Keratinocyte (primary cell): ENCODE results near the gene USP10. TPM values are rescaled to one million over a fixed set of nuclear protein-coding genes. Genes with fewer than 3 reads are reported as not detected.
"Not testable (repeated sequence)": the region's sequence is repeated elsewhere in the genome, so short reads cannot be mapped to it uniquely, and the experiment has no call there.

Experiments
- DNase-seq: peaks from one replicate; pipeline ENCODE4 v3.0.0-alpha.2; 2011; ENCODE audit warnings: low read depth, missing footprints, low spot score
- FAIRE-seq: peaks from 2 replicates; lab custom pipeline; 2011; peaks lifted over from hg19 to GRCh38; lab: Jason Lieb, UNC
- H2AFZ ChIP-seq: 2 replicates; pipeline ENCODE4 v1.6.0; 2012; ENCODE audit warnings: low read length, control low read depth, inconsistent platforms; ENCODE audit not compliant: control insufficient read depth
- H3K27ac ChIP-seq: 2 replicates; pipeline ENCODE4 v1.5.1; 2011; ENCODE audit warnings: low read length; ENCODE audit not compliant: control insufficient read depth, insufficient read depth
- H3K27me3 ChIP-seq: 3 replicates; pipeline ENCODE4 v1.6.0; 2011; ENCODE audit warnings: low read length; ENCODE audit not compliant: control insufficient read depth, insufficient read depth; ENCODE audit errors: extremely low read depth
- H3K36me3 ChIP-seq, 2 experiments: 2 replicates in 1 of 2; 3 replicates in 1 of 2; pipeline ENCODE4 v1.5.1; 2011; ENCODE audit warnings: low read length in 2 of 2, mild to moderate bottlenecking in 1 of 2; ENCODE audit not compliant: control insufficient read depth in 2 of 2, insufficient read depth in 2 of 2; ENCODE audit errors: extremely low read depth in 1 of 2
- H3K4me1 ChIP-seq: 3 replicates; pipeline ENCODE4 v1.5.1; 2011; ENCODE audit warnings: low read length; ENCODE audit not compliant: control insufficient read depth, insufficient read depth; ENCODE audit errors: extremely low read depth
- H3K4me2 ChIP-seq: 3 replicates; pipeline ENCODE4 v1.6.0; 2011; ENCODE audit warnings: low read depth, low read length; ENCODE audit not compliant: control insufficient read depth, insufficient read depth; ENCODE audit errors: extremely low read depth
- H3K4me3 ChIP-seq, 3 experiments: fragments of 200-600 bp in 1 of 3; sonication (generic) in 1 of 3; 2 replicates in 2 of 3; 3 replicates in 1 of 3; pipeline ENCODE4 v1.5.1; 2011 to 2016; ENCODE audit warnings: low read length in 3 of 3, mild to moderate bottlenecking in 3 of 3, control low read depth in 2 of 3, inconsistent platforms in 1 of 3, low read depth in 1 of 3, mixed read lengths in 1 of 3, mixed run types in 1 of 3, moderate library complexity in 1 of 3; ENCODE audit not compliant: control insufficient read depth in 2 of 3, insufficient read depth in 2 of 3; ENCODE audit errors: extremely low read depth in 1 of 3
- H3K79me2 ChIP-seq: 2 replicates; pipeline ENCODE4 v1.6.0; 2012; ENCODE audit warnings: low read length; ENCODE audit not compliant: control insufficient read depth, insufficient read depth
- H3K9ac ChIP-seq: 3 replicates; pipeline ENCODE4 v1.6.0; 2011; ENCODE audit warnings: low read length; ENCODE audit not compliant: control insufficient read depth, insufficient read depth; ENCODE audit errors: extremely low read depth
- H3K9me1 ChIP-seq: 3 replicates; pipeline ENCODE4 v1.6.0; 2011; ENCODE audit warnings: low read length; ENCODE audit not compliant: control insufficient read depth, insufficient read depth; ENCODE audit errors: extremely low read depth
- H3K9me3 ChIP-seq: 2 replicates; pipeline ENCODE4 v1.5.1; 2012; ENCODE audit warnings: low read depth, low read length; ENCODE audit not compliant: control insufficient read depth
- H4K20me1 ChIP-seq: 3 replicates; pipeline ENCODE4 v1.6.0; 2011; ENCODE audit warnings: low read length; ENCODE audit not compliant: control insufficient read depth, insufficient read depth; ENCODE audit errors: extremely low read depth
- CTCF ChIP-seq, 3 experiments: IDR thresholded peaks in 1 of 3; conservative IDR thresholded peaks in 1 of 3; optimal IDR thresholded peaks in 1 of 3; 2 replicates in 2 of 3; 3 replicates in 1 of 3; pipeline versions ENCODE3 to v1.5.1; 2011; ENCODE audit warnings: low read length in 3 of 3, mild to moderate bottlenecking in 3 of 3, moderate library complexity in 2 of 3, control low read depth in 1 of 3, inconsistent platforms in 1 of 3; ENCODE audit not compliant: insufficient read depth in 2 of 3; ENCODE audit errors: extremely low read depth in 1 of 3
- EZH2 ChIP-seq: IDR thresholded peaks from one replicate; pipeline ENCODE4 v1.6.1; 2012; ENCODE audit warnings: inconsistent platforms, mild to moderate bottlenecking, low read length, moderate library complexity
- dilution Hi-C: fragments of 300-500 bp; cut with MboI; formaldehyde crosslinking; loops from one replicate; pipeline ENCODE4 v1.7.0; 2020; ENCODE audit warnings: low sequenced_read_pairs; ENCODE audit not compliant: extremely low pct_ligation_motif_present
- polyA plus RNA-seq, 5 experiments: library from polyadenylated mRNA; depleted of rRNA in 3 of 5; stranded (reverse) in 3 of 5; stranded (forward) in 1 of 5; unstranded in 1 of 5; fragments of >200 nt; gene quantifications; 1 replicate in 1 of 5; 2 replicates in 3 of 5; 3 replicates in 1 of 5; pipeline versions ENCODE4 v1.2.1 to v1.2.3, GENCODE V29; 2011 to 2012; ENCODE audit warnings: missing spikeins in 2 of 5, low read depth in 1 of 5, low replicate concordance in 1 of 5

USP10 gene
- polyA plus RNA-seq, 1 donor (not counting 4 experiments of a cell fraction or from before 2014, with no cell fraction given), result 92.0 TPM

DNA sequence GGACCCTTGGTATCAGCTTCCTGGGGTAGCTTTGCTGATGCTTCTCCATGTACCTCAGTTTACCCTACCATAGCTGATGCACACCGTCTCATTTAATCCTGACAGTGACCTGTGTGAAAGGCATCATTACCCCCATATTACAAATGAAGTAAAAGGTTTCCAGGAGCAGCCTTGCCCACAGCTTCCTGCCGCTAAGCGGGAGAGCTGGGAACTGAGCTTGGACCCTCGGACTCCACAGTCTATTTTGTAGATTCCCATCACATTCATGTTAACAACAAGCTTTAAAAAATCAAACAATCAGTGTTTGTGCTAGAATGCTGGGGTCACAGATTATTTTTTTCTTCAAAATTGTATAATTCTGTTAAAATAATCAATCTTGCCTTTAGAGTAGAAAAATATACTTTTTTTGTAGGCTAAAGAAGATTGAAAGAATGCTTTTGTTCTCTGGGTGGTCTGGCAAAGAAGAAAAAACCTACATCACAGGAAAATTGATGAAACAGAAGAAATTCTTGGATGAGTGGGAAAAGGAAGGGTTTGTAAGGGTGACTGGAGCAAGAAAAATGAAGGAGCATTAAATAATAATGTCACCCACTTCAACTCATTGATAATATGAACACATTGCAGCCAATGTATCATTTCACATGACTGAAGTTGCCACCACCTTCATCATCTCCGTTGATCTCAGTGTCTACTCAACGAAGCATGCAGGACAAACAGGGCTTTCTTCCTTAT lies 9.5 kb upstream of the USP10 start:
- Histone ChIP-seq H2AFZ (no peak overlapping the region), H3K27ac (no peak overlapping the region), H3K79me2 (no peaks in the 10 kb centered on the region), H3K4me1 (peaks cover 5% of the 10 kb centered on the region), H3K9me1 (no peaks in the 10 kb centered on the region), H3K27me3 (no peaks in the 10 kb centered on the region), H3K9ac (no peak overlapping the region), H3K4me3 (no peak overlapping the region), H3K4me2 (no peak overlapping the region), H3K9me3 (no peaks in the 10 kb centered on the region), H4K20me1 (no peaks in the 10 kb centered on the region), H3K36me3 (no peaks in the 10 kb centered on the region)
- TF ChIP-seq CTCF (optimal IDR thresholded peaks at IDR 0.05 in 1 of 3, IDR thresholded peaks at IDR 0.05 in 1 of 3, conservative IDR thresholded peaks at IDR 0.05 in 1 of 3; ENCODE audit: extremely low read depth in 1 of 3, insufficient read depth in 2 of 3, low read length in 3 of 3), result no peak
- no peak for TF ChIP-seq EZH2
- no peak for FAIRE-seq
- dilution Hi-C loops, result no loop called here
- DNase-seq, result no peak

- no peak overlapping the region for H2AFZ ChIP-seq
- dilution Hi-C loops, result no loop called here
- FAIRE-seq (no peak), DNase-seq (no peak)
- H3K4me1 ChIP-seq, result peaks cover 5% of the 10 kb centered on the region
- no peaks in the 10 kb centered on the region for H4K20me1 ChIP-seq
- H3K9me1 ChIP-seq, result no peaks in the 10 kb centered on the region
- no peak overlapping the region for H3K9ac ChIP-seq
- no peaks in the 10 kb centered on the region for H3K9me3 ChIP-seq
- no peak overlapping the region for H3K27ac ChIP-seq
- TF ChIP-seq EZH2 (no peak), CTCF (optimal IDR thresholded peaks at IDR 0.05 in 1 of 3, IDR thresholded peaks at IDR 0.05 in 1 of 3, conservative IDR thresholded peaks at IDR 0.05 in 1 of 3; ENCODE audit: extremely low read depth in 1 of 3, insufficient read depth in 2 of 3, low read length in 3 of 3) (no peak)
- no peak overlapping the region for H3K4me3 ChIP-seq
- no peaks in the 10 kb centered on the region for H3K36me3 ChIP-seq
- H3K79me2 ChIP-seq, result no peaks in the 10 kb centered on the region
- H3K27me3 ChIP-seq, result no peaks in the 10 kb centered on the region
- H3K4me2 ChIP-seq, result no peak overlapping the region
Observed at GRCh38 chr16:84692451-84693214, 7.2 kb upstream of the USP10 start.

DNA sequence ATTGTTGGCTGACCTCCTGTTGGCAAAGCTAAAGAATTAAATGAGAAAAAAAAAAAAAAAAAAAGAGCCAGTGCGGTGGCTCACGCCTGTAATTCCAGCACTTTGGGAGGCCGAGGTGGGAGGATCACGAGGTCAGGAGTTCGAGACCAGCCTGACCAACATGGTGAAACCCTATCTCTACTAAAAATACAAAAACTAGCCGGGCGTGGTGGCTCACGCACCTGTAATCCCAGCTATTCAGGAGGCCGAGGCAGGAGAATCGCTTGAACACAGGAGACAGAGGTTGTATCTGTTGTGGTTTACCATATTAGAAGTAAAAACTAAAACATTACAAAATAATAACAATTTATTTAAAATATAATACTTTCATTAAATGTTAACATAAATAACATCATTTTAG lies 5.9 kb upstream of the USP10 start:
- H3K9me3 ChIP-seq, H3K36me3 ChIP-seq, H3K9me1 ChIP-seq, H3K27me3 ChIP-seq, H4K20me1 ChIP-seq, H3K4me1 ChIP-seq, H3K9ac ChIP-seq, H2AFZ ChIP-seq, FAIRE-seq, DNase-seq, H3K27ac ChIP-seq, H3K4me3 ChIP-seq, H3K4me2 ChIP-seq, H3K79me2 ChIP-seq, dilution Hi-C loops: not testable (repeated sequence)
